ENCODE data around the gene RBP2. TPM values are rescaled to one million over a fixed set of nuclear protein-coding genes. Genes with fewer than 3 reads are reported as not detected.

Gene RBP2
- total RNA-seq, 1 donor from 2014 or later: not detected

DNA sequence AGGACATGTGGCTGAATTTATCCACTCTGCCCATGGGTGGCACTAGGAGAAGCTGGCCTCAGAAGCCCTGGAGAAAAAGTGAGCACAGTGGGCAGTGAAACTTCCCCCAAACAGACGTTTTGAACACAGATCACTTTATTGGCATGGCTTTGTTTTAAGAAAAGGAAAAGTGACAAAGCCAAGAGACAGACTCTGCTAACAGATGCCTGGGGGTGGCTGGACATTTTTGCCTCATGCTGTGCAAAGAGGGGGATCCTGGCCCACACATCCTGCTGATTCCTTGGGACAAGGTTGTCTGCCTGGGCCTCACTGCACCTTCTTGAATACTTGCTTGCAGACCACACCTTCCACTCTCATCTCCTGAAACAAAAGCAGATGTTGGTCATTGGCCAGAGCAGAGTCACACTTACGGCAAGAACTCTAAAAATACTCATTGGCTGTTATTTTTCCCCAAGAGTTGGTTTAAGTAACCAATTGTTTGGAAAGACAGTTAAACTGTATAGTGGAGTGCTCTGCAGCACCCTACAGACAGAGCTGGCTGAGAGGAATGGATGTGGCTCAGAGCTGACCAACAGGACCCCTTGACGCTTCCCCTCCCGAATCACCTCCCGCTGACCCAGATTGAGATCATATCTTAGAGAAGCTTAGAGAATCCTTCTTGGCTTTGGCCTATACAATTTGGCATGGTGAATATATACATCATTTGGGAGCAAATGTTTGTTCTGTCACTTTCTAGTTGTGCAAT lies 41.2 kb upstream of the RBP2 start:
- Histone ChIP-seq H3K27me3 (ENCODE audit: control insufficient read depth, insufficient read depth, low read length) (no peaks in the 10 kb centered on the region), H3K4me3 (ENCODE audit: low read depth, low read length) (no peak overlapping the region), H3K36me3 (ENCODE audit: control insufficient read depth, insufficient read depth, low read length) (no peaks in the 10 kb centered on the region)
- TF ChIP-seq, protein P1, sequence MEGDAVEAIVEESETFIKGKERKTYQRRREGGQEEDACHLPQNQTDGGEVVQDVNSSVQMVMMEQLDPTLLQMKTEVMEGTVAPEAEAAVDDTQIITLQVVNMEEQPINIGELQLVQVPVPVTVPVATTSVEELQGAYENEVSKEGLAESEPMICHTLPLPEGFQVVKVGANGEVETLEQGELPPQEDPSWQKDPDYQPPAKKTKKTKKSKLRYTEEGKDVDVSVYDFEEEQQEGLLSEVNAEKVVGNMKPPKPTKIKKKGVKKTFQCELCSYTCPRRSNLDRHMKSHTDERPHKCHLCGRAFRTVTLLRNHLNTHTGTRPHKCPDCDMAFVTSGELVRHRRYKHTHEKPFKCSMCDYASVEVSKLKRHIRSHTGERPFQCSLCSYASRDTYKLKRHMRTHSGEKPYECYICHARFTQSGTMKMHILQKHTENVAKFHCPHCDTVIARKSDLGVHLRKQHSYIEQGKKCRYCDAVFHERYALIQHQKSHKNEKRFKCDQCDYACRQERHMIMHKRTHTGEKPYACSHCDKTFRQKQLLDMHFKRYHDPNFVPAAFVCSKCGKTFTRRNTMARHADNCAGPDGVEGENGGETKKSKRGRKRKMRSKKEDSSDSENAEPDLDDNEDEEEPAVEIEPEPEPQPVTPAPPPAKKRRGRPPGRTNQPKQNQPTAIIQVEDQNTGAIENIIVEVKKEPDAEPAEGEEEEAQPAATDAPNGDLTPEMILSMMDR (IDR thresholded peaks at IDR 0.05; ENCODE audit: insufficient read depth, low read length, severe bottlenecking): no peak
- no peak for FAIRE-seq
- DNase-seq (ENCODE audit: low read depth): no peak

DNA sequence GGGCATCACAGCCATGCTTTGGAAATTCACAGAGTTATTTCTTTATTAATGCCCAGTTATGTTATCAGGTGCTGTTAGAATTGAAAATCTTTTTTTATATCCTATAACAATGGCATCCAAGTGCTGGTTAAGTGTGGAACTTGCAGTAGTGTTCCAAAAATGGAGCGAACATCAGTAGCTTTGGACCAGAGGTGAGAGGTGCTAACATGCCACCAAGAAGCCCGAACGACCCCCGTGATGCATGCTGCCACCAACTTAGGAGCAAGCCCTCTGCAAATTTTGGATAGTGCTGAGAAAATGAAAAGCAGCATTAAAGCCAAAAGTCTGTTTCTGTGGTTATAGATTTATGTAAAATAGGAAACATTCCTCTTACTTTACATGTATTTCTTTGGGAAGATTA lies 38.4 kb upstream of the RBP2 start:
- no peak for DNase-seq (ENCODE audit: low read depth)
- TF ChIP-seq, protein P1 (IDR thresholded peaks at IDR 0.05; ENCODE audit: insufficient read depth, low read length, severe bottlenecking): no peak
- no peak overlapping the region for H3K4me3 ChIP-seq (ENCODE audit: low read depth, low read length)
- FAIRE-seq: no peak
- H3K27me3 ChIP-seq (ENCODE audit: control insufficient read depth, insufficient read depth, low read length): peaks cover 1% of the 10 kb centered on the region
- no peaks in the 10 kb centered on the region for H3K36me3 ChIP-seq (ENCODE audit: control insufficient read depth, insufficient read depth, low read length)

DNA sequence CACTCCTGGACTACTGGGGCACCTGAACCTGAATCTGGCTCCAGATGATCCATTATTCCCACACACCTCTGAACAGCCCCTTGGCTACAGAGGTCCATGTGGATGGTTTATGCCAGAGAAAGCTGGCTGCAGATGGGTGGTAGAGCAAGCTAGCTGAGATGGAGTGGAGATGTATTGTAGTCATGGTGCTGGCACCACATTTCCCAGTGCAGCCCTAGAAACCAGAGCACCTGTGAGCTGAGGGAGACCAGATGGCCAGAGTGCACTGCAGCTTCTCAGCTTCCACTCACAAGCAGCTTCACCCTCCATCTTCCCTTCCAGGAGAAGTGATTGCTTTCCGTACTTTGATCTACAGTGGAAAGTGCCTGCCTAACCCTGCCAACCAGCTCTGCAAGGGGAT lies 33.3 kb upstream of the RBP2 start:
- Histone ChIP-seq H3K36me3 (ENCODE audit: control insufficient read depth, insufficient read depth, low read length) (no peaks in the 10 kb centered on the region), H3K4me3 (ENCODE audit: low read depth, low read length) (no peak overlapping the region), H3K27me3 (ENCODE audit: control insufficient read depth, insufficient read depth, low read length) (peaks cover 4% of the 10 kb centered on the region)
- no peak for DNase-seq (ENCODE audit: low read depth)
- TF ChIP-seq, protein P1 (IDR thresholded peaks at IDR 0.05; ENCODE audit: insufficient read depth, low read length, severe bottlenecking): no peak
- FAIRE-seq: no peak

DNA sequence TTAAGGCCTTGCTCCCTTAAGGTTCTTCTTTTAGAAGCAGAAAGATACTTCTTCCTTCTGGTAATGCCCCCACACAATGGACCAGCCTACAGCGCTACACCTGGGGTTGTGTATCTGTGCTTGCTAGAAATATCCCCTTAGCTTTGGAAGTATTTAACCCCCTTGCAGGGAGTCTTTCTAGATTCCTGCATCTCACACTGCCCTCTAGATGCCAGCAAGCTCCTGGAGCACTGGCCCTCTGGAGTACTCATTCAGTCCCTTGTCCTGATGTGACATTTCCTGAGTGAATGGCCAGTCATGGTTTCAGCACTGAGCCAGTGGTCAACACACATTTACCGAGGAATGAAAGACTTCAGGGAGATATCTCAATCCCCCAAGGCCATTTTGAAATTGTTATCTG lies 30.4 kb upstream of the RBP2 start:
- Histone ChIP-seq H3K36me3 (ENCODE audit: control insufficient read depth, insufficient read depth, low read length) (no peaks in the 10 kb centered on the region), H3K27me3 (ENCODE audit: control insufficient read depth, insufficient read depth, low read length) (peaks cover 4% of the 10 kb centered on the region), H3K4me3 (ENCODE audit: low read depth, low read length) (no peak overlapping the region)
- DNase-seq (ENCODE audit: low read depth) (peak; percentile 18), FAIRE-seq (no peak)
- TF ChIP-seq, protein P1 (IDR thresholded peaks at IDR 0.05; ENCODE audit: insufficient read depth, low read length, severe bottlenecking): peak; percentile 15

DNA sequence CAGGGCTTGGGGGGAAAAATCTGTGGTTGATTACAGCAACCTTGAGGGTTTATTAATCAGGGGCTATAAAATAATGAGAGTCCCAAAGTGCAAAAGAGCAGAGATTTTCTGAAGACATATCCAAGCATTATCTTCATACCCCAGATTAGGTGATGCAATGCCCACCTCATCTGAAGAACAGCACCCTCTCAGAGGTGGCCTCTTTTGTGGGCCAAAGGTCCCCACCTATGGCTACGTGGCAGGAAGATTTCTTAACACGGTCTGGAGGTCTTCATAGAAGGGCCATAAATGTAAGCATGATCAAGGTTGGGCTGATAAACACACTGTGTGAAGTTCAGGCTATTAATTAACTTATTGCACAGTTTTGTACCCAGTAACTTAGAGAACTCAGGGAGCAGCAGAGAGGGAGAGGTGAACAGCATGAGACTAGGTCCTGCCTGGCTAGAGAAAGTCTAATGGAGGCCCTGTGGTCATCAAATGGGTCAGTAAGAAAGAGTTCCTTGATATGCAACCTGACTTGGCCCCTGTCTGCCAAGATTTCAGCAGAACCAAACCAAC lies 29.6 kb upstream of the RBP2 start:
- TF ChIP-seq, protein P1 (IDR thresholded peaks at IDR 0.05; ENCODE audit: insufficient read depth, low read length, severe bottlenecking): no peak
- Histone ChIP-seq H3K36me3 (ENCODE audit: control insufficient read depth, insufficient read depth, low read length) (no peaks in the 10 kb centered on the region), H3K27me3 (ENCODE audit: control insufficient read depth, insufficient read depth, low read length) (peaks cover 4% of the 10 kb centered on the region), H3K4me3 (ENCODE audit: low read depth, low read length) (no peak overlapping the region)
- DNase-seq (ENCODE audit: low read depth) (no peak), FAIRE-seq (no peak)
